GM12872 (cell line): ENCODE measurements around the gene FIGNL2.

ENCODE experiments used
- TF ChIP-seq, protein P1 (sequence below): IDR thresholded peaks from 3 replicates; pipeline ENCODE4 v1.5.1; 2011; ENCODE audit warnings: low read depth, mild to moderate bottlenecking, low read length, moderate library complexity; ENCODE audit not compliant: insufficient read depth

The FIGNL2 gene

DNA sequence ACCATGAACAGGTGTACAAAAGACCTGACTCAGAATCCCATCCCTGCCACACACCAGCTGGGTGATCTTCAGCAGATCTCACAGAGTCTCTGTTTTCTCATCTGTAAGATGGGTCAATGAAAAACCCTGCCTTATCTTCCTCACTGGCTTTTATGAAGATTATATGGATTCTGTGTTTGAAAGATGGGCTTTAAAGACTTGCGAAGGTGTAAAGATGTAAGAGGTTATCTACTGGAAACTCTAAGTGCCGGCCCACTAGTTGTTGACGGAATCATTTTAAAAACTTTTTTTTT, 24.1 kb upstream of the FIGNL2 start:
- TF ChIP-seq, protein P1, sequence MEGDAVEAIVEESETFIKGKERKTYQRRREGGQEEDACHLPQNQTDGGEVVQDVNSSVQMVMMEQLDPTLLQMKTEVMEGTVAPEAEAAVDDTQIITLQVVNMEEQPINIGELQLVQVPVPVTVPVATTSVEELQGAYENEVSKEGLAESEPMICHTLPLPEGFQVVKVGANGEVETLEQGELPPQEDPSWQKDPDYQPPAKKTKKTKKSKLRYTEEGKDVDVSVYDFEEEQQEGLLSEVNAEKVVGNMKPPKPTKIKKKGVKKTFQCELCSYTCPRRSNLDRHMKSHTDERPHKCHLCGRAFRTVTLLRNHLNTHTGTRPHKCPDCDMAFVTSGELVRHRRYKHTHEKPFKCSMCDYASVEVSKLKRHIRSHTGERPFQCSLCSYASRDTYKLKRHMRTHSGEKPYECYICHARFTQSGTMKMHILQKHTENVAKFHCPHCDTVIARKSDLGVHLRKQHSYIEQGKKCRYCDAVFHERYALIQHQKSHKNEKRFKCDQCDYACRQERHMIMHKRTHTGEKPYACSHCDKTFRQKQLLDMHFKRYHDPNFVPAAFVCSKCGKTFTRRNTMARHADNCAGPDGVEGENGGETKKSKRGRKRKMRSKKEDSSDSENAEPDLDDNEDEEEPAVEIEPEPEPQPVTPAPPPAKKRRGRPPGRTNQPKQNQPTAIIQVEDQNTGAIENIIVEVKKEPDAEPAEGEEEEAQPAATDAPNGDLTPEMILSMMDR = no peak

DNA sequence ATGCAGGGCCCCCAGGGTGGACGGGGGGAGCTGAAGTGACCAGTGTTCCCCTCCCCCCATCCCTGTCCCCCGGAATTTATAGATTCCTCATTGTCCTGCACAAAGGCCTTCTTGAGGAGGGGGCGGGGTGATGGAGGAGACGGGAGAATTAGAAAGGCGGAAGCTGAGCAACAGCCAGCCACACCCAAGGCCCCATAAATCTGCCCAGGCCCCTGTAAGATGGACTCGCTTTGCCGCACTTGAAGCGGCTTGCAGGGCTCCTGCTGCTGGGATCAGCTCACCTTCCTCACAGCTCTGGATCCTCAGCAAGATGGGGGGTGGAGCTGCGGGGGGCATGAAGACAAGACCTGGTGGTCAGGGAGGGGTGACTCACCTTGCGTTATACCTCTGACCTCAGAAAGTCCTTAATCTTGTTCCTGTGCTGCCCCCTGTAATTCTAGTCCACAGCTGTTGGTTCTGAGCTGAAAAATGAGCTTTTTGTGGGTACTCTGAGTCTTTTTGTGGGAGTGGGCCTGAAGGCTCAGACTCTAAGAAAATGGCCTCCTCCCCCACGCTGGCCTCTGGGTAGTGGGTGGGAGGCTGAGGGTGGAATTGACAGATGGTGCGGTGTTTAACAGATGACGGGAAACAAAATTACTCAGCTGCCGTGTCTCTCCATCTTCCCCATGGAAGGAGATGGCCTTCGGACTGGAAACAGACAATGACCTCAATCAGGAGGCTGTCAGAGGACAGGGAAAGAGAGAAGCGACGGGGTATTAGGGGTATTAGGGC, 23.6 kb upstream of the FIGNL2 start:
- TF ChIP-seq, protein P1 = no peak

DNA sequence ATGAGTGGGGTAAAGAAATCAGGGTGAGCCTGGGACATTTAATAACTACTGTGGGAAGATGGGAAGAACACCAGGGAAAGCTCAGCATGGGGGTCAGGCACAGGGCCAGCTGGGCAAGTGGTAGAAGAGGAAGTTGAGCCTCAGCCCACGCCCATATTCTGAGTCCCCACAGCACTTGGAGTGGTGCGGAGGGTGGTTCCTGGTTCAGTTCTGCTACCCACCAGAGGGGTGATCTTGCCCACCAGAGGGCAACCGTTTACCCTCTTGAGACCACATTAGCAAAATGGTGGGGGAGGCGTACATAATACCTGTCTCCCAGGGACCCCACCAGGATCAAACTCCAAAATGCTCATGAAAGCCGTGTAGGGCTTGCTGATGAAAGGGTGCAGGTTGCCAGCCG, 22.6 kb upstream of the FIGNL2 start:
- TF ChIP-seq, protein P1 = peak; percentile 13; the same call in 1 of the 3 replicates

DNA sequence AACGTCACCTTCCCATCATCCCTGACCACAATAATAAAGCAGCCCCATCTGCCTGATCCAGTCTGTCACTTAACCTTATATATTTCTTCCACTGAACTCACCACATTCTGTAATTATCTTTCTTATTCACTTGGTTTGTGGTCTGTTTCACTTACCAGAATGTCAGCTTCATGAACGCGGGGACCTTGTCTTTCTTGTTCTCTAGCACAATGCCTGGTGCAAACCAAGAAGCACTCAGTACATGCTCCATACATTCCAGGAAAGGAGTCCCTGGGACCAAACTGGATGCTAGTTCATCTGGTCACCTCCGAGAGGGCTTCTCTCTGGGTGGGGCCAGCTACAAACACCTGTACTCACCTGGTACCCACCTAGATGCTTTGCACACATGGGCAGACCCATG, 22.0 kb upstream of the FIGNL2 start:
- TF ChIP-seq, protein P1 = no peak

- TF ChIP-seq, protein P1 = no peak
Measured at GRCh38 chr12:51869931-51870330, 21.4 kb upstream of the FIGNL2 start.

DNA sequence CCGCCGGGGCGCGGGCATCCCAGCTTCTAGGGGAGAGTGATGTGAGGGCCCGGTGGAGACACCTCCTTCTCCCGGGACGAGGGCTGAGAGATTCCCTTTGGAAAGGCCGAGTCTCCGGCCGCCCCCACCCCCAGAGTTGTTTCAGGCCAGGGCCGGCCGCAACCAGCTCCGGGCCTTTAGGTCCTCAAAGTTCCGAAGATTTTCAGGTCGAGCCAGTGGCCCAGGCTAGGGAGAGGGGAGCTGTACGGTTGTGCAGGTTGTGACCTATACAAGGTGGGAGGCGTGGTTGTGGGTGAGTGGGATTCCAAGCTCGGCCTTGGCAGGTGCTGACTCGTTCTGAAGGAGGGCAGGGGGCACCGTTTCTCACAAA, 21.0 kb upstream of the FIGNL2 start:
- TF ChIP-seq, protein P1 = no peak

GRCh38 chr12:51868821-51869495, 20.4 kb upstream of the FIGNL2 start:
- TF ChIP-seq, protein P1 = no peak
